GM23338 (cell line): ENCODE data around the gene OR8A1.

Source experiments
- EZH2 ChIP-seq: fragments of 200-600 bp; sonication (generic); IDR thresholded peaks from one replicate; pipeline ENCODE4 v1.8.0; 2017; ENCODE audit warnings: antibody characterized with exemption, mild to moderate bottlenecking, low read depth; ENCODE audit not compliant: unreplicated experiment
- EZH2phosphoT487 ChIP-seq: fragments of 200-600 bp; sonication (generic); IDR thresholded peaks from one replicate; pipeline ENCODE4 v1.8.1; 2018; ENCODE audit warnings: antibody characterized with exemption; ENCODE audit not compliant: unreplicated experiment
- JUNB ChIP-seq: IDR thresholded peaks from one replicate; pipeline ENCODE4 v1.6.1; 2016; ENCODE audit warnings: antibody characterized with exemption; ENCODE audit not compliant: unreplicated experiment
- POLR2AphosphoS5 ChIP-seq: IDR thresholded peaks from 2 replicates; pipeline ENCODE4 v1.6.1; 2016; ENCODE audit warnings: antibody characterized with exemption, low read depth
- TF ChIP-seq, protein P1 (sequence below), 2 experiments: fragments of 200-600 bp in 1 of 2; sonication (generic) in 1 of 2; conservative IDR thresholded peaks; 2 replicates each; pipeline versions ENCODE4 v1.5.1 to v1.6.1; 2016 to 2017; ENCODE audit warnings: antibody characterized with exemption in 2 of 2, low read depth in 2 of 2, mild to moderate bottlenecking in 2 of 2, moderate library complexity in 1 of 2
- TF ChIP-seq, protein P2 (sequence below): IDR thresholded peaks from 2 replicates; pipeline ENCODE4 v1.6.1; 2016; ENCODE audit warnings: antibody characterized with exemption
- TF ChIP-seq, protein P3 (sequence below): IDR thresholded peaks from one replicate; pipeline ENCODE4 v1.6.1; 2018; ENCODE audit warnings: antibody characterized with exemption; ENCODE audit not compliant: unreplicated experiment

DNA sequence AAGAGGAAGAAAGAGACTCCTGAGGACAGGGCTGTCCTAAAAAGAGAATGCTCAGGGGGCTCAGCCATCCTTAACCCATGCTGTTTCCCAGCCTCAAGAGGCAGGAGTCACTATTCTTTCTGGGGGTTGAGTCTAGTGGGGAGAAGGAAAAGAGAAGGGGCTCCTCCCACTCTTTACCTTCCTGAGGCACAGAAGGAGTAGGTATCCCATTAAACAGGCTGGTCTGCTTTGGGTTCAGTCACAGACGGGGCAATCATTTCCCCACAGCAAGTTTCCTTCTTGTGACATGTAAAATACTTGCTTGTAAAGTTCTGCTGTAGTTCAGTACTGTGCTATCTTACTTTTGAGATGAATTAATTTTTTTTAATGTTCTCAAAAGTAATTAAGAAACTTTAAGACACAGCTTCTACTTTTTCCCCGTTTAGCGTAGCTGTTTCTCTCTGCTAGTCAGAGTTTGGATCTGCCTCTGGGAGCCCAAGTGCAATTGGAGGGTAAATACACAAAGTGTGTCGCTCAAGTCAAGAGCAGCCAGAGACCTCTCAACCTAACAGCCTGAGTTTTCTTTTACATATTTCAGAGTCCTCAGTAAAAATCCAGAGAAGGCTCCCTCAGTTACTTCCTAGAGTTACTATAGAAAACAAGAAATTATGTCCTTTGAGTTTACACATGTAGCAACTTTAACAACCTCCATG lies 15.0 kb downstream of the OR8A1 start:
- TF ChIP-seq, protein P1, sequence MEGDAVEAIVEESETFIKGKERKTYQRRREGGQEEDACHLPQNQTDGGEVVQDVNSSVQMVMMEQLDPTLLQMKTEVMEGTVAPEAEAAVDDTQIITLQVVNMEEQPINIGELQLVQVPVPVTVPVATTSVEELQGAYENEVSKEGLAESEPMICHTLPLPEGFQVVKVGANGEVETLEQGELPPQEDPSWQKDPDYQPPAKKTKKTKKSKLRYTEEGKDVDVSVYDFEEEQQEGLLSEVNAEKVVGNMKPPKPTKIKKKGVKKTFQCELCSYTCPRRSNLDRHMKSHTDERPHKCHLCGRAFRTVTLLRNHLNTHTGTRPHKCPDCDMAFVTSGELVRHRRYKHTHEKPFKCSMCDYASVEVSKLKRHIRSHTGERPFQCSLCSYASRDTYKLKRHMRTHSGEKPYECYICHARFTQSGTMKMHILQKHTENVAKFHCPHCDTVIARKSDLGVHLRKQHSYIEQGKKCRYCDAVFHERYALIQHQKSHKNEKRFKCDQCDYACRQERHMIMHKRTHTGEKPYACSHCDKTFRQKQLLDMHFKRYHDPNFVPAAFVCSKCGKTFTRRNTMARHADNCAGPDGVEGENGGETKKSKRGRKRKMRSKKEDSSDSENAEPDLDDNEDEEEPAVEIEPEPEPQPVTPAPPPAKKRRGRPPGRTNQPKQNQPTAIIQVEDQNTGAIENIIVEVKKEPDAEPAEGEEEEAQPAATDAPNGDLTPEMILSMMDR (conservative IDR thresholded peaks at IDR 0.05; ENCODE audit: low read depth in 2 of 2): no peak
- TF ChIP-seq POLR2AphosphoS5 (no peak), EZH2phosphoT487 (no peak), JUNB (no peak), EZH2 (no peak)
- TF ChIP-seq, protein P2, sequence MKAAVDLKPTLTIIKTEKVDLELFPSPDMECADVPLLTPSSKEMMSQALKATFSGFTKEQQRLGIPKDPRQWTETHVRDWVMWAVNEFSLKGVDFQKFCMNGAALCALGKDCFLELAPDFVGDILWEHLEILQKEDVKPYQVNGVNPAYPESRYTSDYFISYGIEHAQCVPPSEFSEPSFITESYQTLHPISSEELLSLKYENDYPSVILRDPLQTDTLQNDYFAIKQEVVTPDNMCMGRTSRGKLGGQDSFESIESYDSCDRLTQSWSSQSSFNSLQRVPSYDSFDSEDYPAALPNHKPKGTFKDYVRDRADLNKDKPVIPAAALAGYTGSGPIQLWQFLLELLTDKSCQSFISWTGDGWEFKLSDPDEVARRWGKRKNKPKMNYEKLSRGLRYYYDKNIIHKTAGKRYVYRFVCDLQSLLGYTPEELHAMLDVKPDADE: no peak
- TF ChIP-seq, protein P3, sequence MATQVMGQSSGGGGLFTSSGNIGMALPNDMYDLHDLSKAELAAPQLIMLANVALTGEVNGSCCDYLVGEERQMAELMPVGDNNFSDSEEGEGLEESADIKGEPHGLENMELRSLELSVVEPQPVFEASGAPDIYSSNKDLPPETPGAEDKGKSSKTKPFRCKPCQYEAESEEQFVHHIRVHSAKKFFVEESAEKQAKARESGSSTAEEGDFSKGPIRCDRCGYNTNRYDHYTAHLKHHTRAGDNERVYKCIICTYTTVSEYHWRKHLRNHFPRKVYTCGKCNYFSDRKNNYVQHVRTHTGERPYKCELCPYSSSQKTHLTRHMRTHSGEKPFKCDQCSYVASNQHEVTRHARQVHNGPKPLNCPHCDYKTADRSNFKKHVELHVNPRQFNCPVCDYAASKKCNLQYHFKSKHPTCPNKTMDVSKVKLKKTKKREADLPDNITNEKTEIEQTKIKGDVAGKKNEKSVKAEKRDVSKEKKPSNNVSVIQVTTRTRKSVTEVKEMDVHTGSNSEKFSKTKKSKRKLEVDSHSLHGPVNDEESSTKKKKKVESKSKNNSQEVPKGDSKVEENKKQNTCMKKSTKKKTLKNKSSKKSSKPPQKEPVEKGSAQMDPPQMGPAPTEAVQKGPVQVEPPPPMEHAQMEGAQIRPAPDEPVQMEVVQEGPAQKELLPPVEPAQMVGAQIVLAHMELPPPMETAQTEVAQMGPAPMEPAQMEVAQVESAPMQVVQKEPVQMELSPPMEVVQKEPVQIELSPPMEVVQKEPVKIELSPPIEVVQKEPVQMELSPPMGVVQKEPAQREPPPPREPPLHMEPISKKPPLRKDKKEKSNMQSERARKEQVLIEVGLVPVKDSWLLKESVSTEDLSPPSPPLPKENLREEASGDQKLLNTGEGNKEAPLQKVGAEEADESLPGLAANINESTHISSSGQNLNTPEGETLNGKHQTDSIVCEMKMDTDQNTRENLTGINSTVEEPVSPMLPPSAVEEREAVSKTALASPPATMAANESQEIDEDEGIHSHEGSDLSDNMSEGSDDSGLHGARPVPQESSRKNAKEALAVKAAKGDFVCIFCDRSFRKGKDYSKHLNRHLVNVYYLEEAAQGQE: no peak
